ENCODE measurements around the gene FAM222A. TPM values are rescaled to one million over a fixed set of nuclear protein-coding genes. Genes with fewer than 3 reads are reported as not detected.

FAM222A gene
- total RNA-seq, 1 donor, result 0.36 TPM

GRCh38 chr12:109743076-109743910 is 29.7 kb downstream of the FAM222A start:
- H3K4me2 ChIP-seq (ENCODE audit: insufficient read depth, low read length), result no peak overlapping the region
- no peaks in the 10 kb centered on the region for H3K9me3 ChIP-seq (ENCODE audit: low read depth, low read length)
- no peaks in the 10 kb centered on the region for H3K27me3 ChIP-seq (ENCODE audit: insufficient read depth, low read length)
- no peak for TF ChIP-seq CTCF (IDR thresholded peaks at IDR 0.05; ENCODE audit: extremely low read depth, low read depth, low read length)
- H4K20me1 ChIP-seq (ENCODE audit: insufficient read depth, low read length), result no peaks in the 10 kb centered on the region
- no peak overlapping the region for H2AFZ ChIP-seq (ENCODE audit: low read length)
- no peaks in the 10 kb centered on the region for H3K79me2 ChIP-seq (ENCODE audit: insufficient read depth, low read length)
- peak; percentile 52 for DNase-seq (ENCODE audit: insufficient read length, low spot score, missing footprints)
- no peaks in the 10 kb centered on the region for H3K36me3 ChIP-seq (ENCODE audit: insufficient read depth, low read length)
- H3K27ac ChIP-seq (ENCODE audit: low read depth, low read length), result no peak overlapping the region
- H3K4me3 ChIP-seq (ENCODE audit: insufficient read depth, low read length), result no peak overlapping the region
- no peaks in the 10 kb centered on the region for H3K4me1 ChIP-seq (ENCODE audit: insufficient read depth, low read length)

- no peaks in the 10 kb centered on the region for H3K79me2 ChIP-seq (ENCODE audit: insufficient read depth, low read length)
- TF ChIP-seq CTCF (IDR thresholded peaks at IDR 0.05; ENCODE audit: extremely low read depth, low read depth, low read length), result no peak
- no peaks in the 10 kb centered on the region for H3K36me3 ChIP-seq (ENCODE audit: insufficient read depth, low read length)
- no peak overlapping the region for H3K4me2 ChIP-seq (ENCODE audit: insufficient read depth, low read length)
- H4K20me1 ChIP-seq (ENCODE audit: insufficient read depth, low read length), result no peaks in the 10 kb centered on the region
- DNase-seq (ENCODE audit: insufficient read length, low spot score, missing footprints), result peak; percentile 26
- H2AFZ ChIP-seq (ENCODE audit: low read length), result no peak overlapping the region
- H3K27me3 ChIP-seq (ENCODE audit: insufficient read depth, low read length), result no peaks in the 10 kb centered on the region
- no peak overlapping the region for H3K4me3 ChIP-seq (ENCODE audit: insufficient read depth, low read length)
- H3K27ac ChIP-seq (ENCODE audit: low read depth, low read length), result no peak overlapping the region
- H3K9me3 ChIP-seq (ENCODE audit: low read depth, low read length), result no peaks in the 10 kb centered on the region
- no peaks in the 10 kb centered on the region for H3K4me1 ChIP-seq (ENCODE audit: insufficient read depth, low read length)
These were observed 30.4 kb downstream of the FAM222A start for GRCh38 chr12:109744026-109744425.

DNA sequence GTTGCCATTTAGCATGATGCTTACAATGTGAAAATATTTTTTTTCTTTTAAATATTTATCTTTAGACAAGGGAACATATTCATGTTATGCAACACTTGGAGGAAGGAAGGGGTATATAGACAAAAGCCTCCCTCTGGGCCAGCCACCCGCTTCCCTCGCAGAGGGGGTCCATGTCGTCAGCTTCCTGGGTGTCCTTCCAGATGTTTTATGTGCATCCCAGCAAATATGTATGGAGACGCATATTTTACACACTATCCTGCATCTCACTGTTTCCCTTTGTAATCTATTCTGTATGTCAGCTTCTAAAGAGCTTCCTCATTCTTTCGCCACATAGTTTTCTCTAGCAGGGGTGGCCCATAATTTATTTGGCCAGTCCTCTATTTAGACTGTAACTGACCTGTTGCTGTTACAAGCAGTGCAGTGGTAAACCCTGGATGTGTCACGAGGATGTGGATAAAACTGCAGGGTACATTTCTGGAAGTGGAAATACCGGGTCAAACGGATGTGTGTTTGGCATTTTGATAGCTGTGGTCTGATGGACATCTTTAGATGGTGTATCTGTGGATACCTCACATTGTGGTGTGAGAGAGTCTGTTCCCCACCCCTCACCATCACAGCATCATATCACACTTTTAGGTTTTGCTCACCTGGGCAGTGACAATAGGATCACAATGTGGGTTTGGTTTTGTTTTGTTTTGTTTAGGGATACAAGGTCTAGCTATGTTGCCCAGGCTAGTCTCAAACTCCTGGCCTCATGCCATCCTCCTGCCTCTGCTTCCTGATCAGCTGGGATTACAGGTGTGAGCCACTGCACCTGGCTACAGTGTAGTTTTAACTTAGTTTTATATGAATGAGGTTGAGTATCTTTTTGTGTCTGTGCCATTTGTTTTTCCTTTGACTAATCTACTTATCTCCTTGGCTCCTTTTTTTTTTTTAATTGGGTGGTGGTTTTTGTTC is 31.6 kb downstream of the FAM222A start:
- no peaks in the 10 kb centered on the region for H3K4me1 ChIP-seq (ENCODE audit: insufficient read depth, low read length)
- no peak for TF ChIP-seq CTCF (IDR thresholded peaks at IDR 0.05; ENCODE audit: extremely low read depth, low read depth, low read length)
- no peaks in the 10 kb centered on the region for H3K79me2 ChIP-seq (ENCODE audit: insufficient read depth, low read length)
- H4K20me1 ChIP-seq (ENCODE audit: insufficient read depth, low read length), result no peaks in the 10 kb centered on the region
- no peak overlapping the region for H3K4me2 ChIP-seq (ENCODE audit: insufficient read depth, low read length)
- H3K27me3 ChIP-seq (ENCODE audit: insufficient read depth, low read length), result no peaks in the 10 kb centered on the region
- no peak overlapping the region for H2AFZ ChIP-seq (ENCODE audit: low read length)
- H3K4me3 ChIP-seq (ENCODE audit: insufficient read depth, low read length), result no peak overlapping the region
- no peak overlapping the region for H3K27ac ChIP-seq (ENCODE audit: low read depth, low read length)
- peak; percentile 83 for DNase-seq (ENCODE audit: insufficient read length, low spot score, missing footprints)
- no peaks in the 10 kb centered on the region for H3K36me3 ChIP-seq (ENCODE audit: insufficient read depth, low read length)
- H3K9me3 ChIP-seq (ENCODE audit: low read depth, low read length), result no peaks in the 10 kb centered on the region

Data from osteoblast (primary cell).